CD4-positive, alpha-beta T cell treated with Interleukin-17A for 4 hours (primary cell): ENCODE measurements around the gene MYO18B.

ENCODE experiments used
- DNase-seq: peaks from one replicate; pipeline ENCODE4 v3.0.0-alpha.2; 2020; ENCODE audit warnings: mixed read lengths

MYO18B gene

GRCh38 chr22:25712661-25713400 is 29.2 kb upstream of the MYO18B start:
- no peak for DNase-seq

- no peak for DNase-seq
These were observed 27.9 kb upstream of the MYO18B start for GRCh38 chr22:25714070-25714469.

- no peak for DNase-seq
These were observed 27.2 kb upstream of the MYO18B start for GRCh38 chr22:25714739-25715138.

- DNase-seq = no peak
These were observed 25.4 kb upstream of the MYO18B start for GRCh38 chr22:25716637-25717036.

- DNase-seq = no peak
These were observed 23.7 kb upstream of the MYO18B start for GRCh38 chr22:25718135-25718840.

- DNase-seq = no peak
These were observed 19.8 kb upstream of the MYO18B start for GRCh38 chr22:25722223-25722622.

GRCh38 chr22:25722626-25723025 is 19.4 kb upstream of the MYO18B start:
- DNase-seq = no peak

GRCh38 chr22:25726241-25726640 is 15.7 kb upstream of the MYO18B start:
- DNase-seq = no peak

- DNase-seq = no peak
These were observed 13.9 kb upstream of the MYO18B start for GRCh38 chr22:25728071-25728470.

GRCh38 chr22:25729016-25729995 is 12.7 kb upstream of the MYO18B start:
- DNase-seq = no peak

GRCh38 chr22:25735650-25736049 is 6.3 kb upstream of the MYO18B start:
- no peak for DNase-seq

GRCh38 chr22:25736378-25737011 is 5.5 kb upstream of the MYO18B start:
- DNase-seq = peak; percentile 49

GRCh38 chr22:25739659-25740344 is 2.2 kb upstream of the MYO18B start:
- no peak for DNase-seq

GRCh38 chr22:25742918-25743708 is 1.1 kb downstream of the MYO18B start:
- no peak for DNase-seq

GRCh38 chr22:25744694-25745093 is 2.7 kb downstream of the MYO18B start:
- no peak for DNase-seq

- no peak for DNase-seq
These were observed 3.5 kb downstream of the MYO18B start for GRCh38 chr22:25745341-25746011.

- no peak for DNase-seq
These were observed 4.0 kb downstream of the MYO18B start for GRCh38 chr22:25746012-25746373.

- no peak for DNase-seq
These were observed 5.4 kb downstream of the MYO18B start for GRCh38 chr22:25747245-25747944.

- DNase-seq = no peak
These were observed 6.2 kb downstream of the MYO18B start for GRCh38 chr22:25748140-25748539.

- no peak for DNase-seq
These were observed 6.7 kb downstream of the MYO18B start for GRCh38 chr22:25748704-25749103.
